K562 (cell line): ENCODE results near the gene VPS13D. TPM values are rescaled to one million over a fixed set of nuclear protein-coding genes. Genes with fewer than 3 reads are reported as not detected.

Experiments
- ADNP ChIP-seq: fragments of 200-800 bp; sonication (Bioruptor generic); IDR thresholded peaks from 2 replicates; pipeline ENCODE4 v1.6.1; 2016; ENCODE audit warnings: missing genetic modification characterization, missing compliant biosample characterization
- CC2D1A ChIP-seq: fragments of 450-650 bp; IDR thresholded peaks from 2 replicates; pipeline ENCODE4 v1.6.1; 2017; ENCODE audit warnings: mild to moderate bottlenecking
- CEBPB ChIP-seq: fragments of 450-650 bp; IDR thresholded peaks from 2 replicates; pipeline ENCODE4 v1.6.1; 2016; ENCODE audit warnings: missing genetic modification characterization, missing compliant biosample characterization
- E2F3 ChIP-seq: fragments of 250-450 bp; sonication (Bioruptor Pico); IDR thresholded peaks from 2 replicates; pipeline ENCODE4 v1.4.0; 2020; ENCODE audit warnings: mild to moderate bottlenecking
- ELF2 ChIP-seq: fragments of 250-450 bp; sonication (Bioruptor Pico); IDR thresholded peaks from 2 replicates; pipeline ENCODE4 v1.5.0; 2021; ENCODE audit warnings: mild to moderate bottlenecking
- ELK3 ChIP-seq: fragments of 450-650 bp; formaldehyde crosslinking; IDR thresholded peaks from 2 replicates; pipeline ENCODE4 v1.4.0; 2020; ENCODE audit warnings: mild to moderate bottlenecking
- FOXP1 ChIP-seq: sonication (generic); formaldehyde crosslinking; IDR thresholded peaks from 2 replicates; pipeline ENCODE4 v1.8.0; 2022; ENCODE audit warnings: mild to moderate bottlenecking, missing genetic modification reagents
- GTF2A2 ChIP-seq: IDR thresholded peaks from 2 replicates; pipeline ENCODE4 v1.6.1; 2016; ENCODE audit warnings: mild to moderate bottlenecking, missing genetic modification characterization, missing compliant biosample characterization
- GTF2F1 ChIP-seq: IDR thresholded peaks from 2 replicates; pipeline ENCODE4 v1.6.1; 2011; ENCODE audit warnings: low read depth, low read length, improper control_type of control experiment
- KLF10 ChIP-seq: fragments of 250-450 bp; sonication (Bioruptor Pico); IDR thresholded peaks from 2 replicates; pipeline ENCODE4 v1.6.1; 2021; ENCODE audit warnings: matching md5 sums
- L3MBTL2 ChIP-seq: fragments of 450-650 bp; IDR thresholded peaks from 2 replicates; pipeline ENCODE4 v1.6.1; 2016; ENCODE audit warnings: mild to moderate bottlenecking, moderate library complexity
- MBD2 ChIP-seq: sonication (generic); IDR thresholded peaks from 2 replicates; pipeline ENCODE4 v1.6.1; 2016; ENCODE audit warnings: low read depth, borderline replicate concordance
- NFIC ChIP-seq: fragments of 450-650 bp; IDR thresholded peaks from 2 replicates; pipeline ENCODE4 v1.6.1; 2017; ENCODE audit warnings: mild to moderate bottlenecking, inconsistent platforms
- NONO ChIP-seq, 2 experiments: fragments of 200-400 bp in 1 of 2; fragments of 450-650 bp in 1 of 2; formaldehyde crosslinking in 1 of 2; IDR thresholded peaks; 2 replicates each; pipeline ENCODE4 v1.6.1; 2017; ENCODE audit warnings: low read depth in 2 of 2, mild to moderate bottlenecking in 2 of 2, moderate library complexity in 2 of 2, low read length in 1 of 2
- POLR2H ChIP-seq: IDR thresholded peaks from 2 replicates; pipeline ENCODE4 v1.6.1; 2016; ENCODE audit warnings: missing genetic modification characterization, low read depth, mild to moderate bottlenecking, control low read depth, missing compliant biosample characterization, moderate library complexity
- POU5F1 ChIP-seq: fragments of 150-350 bp; IDR thresholded peaks from 2 replicates; pipeline ENCODE4 v1.6.1; 2014; ENCODE audit warnings: borderline replicate concordance, low read length, low read depth, mild to moderate bottlenecking; ENCODE audit not compliant: partially characterized antibody
- PPARD ChIP-seq: fragments of 250-450 bp; sonication (Bioruptor Pico); IDR thresholded peaks from 2 replicates; pipeline ENCODE4 v1.8.0; 2022; ENCODE audit warnings: inconsistent platforms, mild to moderate bottlenecking, moderate library complexity
- PRDM10 ChIP-seq: fragments of 450-650 bp; IDR thresholded peaks from 2 replicates; pipeline ENCODE4 v1.6.1; 2018; ENCODE audit not compliant: partially characterized antibody
- RCOR1 ChIP-seq, 2 experiments: IDR thresholded peaks; 2 replicates each; pipeline ENCODE4 v1.6.1; 2012; ENCODE audit warnings: low read depth in 2 of 2, low read length in 2 of 2, borderline replicate concordance in 1 of 2, improper control_type of control experiment in 1 of 2
- TAF7 ChIP-seq: fragments of 450-650 bp; IDR thresholded peaks from 2 replicates; pipeline ENCODE4 v1.6.1; 2016; ENCODE audit warnings: missing genetic modification characterization, missing compliant biosample characterization
- ZNF143 ChIP-seq: sonication (generic); formaldehyde crosslinking; IDR thresholded peaks from 2 replicates; pipeline ENCODE4 v1.9.0; 2022; ENCODE audit warnings: mild to moderate bottlenecking, missing genetic modification reagents
- ZNF512 ChIP-seq: IDR thresholded peaks from 2 replicates; pipeline ENCODE4 v1.6.1; 2016; ENCODE audit warnings: missing genetic modification characterization, missing compliant biosample characterization
- ZNF696 ChIP-seq: fragments of 250-450 bp; sonication (Bioruptor Pico); conservative IDR thresholded peaks from 2 replicates; pipeline ENCODE4 v1.4.0; 2020; ENCODE audit warnings: mild to moderate bottlenecking, moderate library complexity
- ZNF79 ChIP-seq: fragments of 250-450 bp; sonication (Bioruptor Pico); IDR thresholded peaks from 2 replicates; pipeline ENCODE4 v1.4.0; 2020; ENCODE audit warnings: low read depth, mild to moderate bottlenecking, moderate library complexity
- ZSCAN32 ChIP-seq: fragments of 450-650 bp; formaldehyde crosslinking; IDR thresholded peaks from 2 replicates; pipeline ENCODE4 v1.4.0; 2020; ENCODE audit warnings: mild to moderate bottlenecking, moderate library complexity
- polyA plus RNA-seq, 8 experiments: library from polyadenylated mRNA; depleted of rRNA in 4 of 8; stranded (reverse) in 5 of 8; unstranded in 3 of 8; fragments of >200 nt; fragmentation: Nextera tagmentation in 2 of 8; fragmentation: Illumina TruSeq in 1 of 8; extraction: Ambion mirVana in 2 of 8; extraction: Trizol in 1 of 8; gene quantifications; 2 replicates each; pipeline versions ENCODE4 v1.2.1 to v1.2.3, GENCODE V29; 2011 to 2014; ENCODE audit warnings: inconsistent platforms in 1 of 8, missing spikeins in 1 of 8
- total RNA-seq, 7 experiments: library from RNA; depleted of rRNA in 6 of 7; stranded (reverse); fragments of >200 nt in 6 of 7; fragmentation: Illumina TruSeq in 2 of 7; extraction: Trizol in 2 of 7; gene quantifications; 2 replicates each; pipeline versions ENCODE4 v1.2.1 to v1.2.3, GENCODE V29; 2011 to 2021; ENCODE audit warnings: low replicate concordance in 1 of 7

The VPS13D gene
- total and polyA plus RNA-seq, 9 of the 15 experiments (the other 6 are each of a cell fraction or from before 2014, with no cell fraction given) = 6.1 to 51.5 (median 38.5) TPM

- TF ChIP-seq ELF2 (no peak), E2F3 (CRISPR knock-in tag) (no peak), ZNF79 (CRISPR knock-in tag) (no peak), FOXP1 (CRISPR knock-in tag) (no peak), POU5F1 (no peak), KLF10 (CRISPR knock-in tag) (no peak), ZNF143 (no peak), POLR2H (tag) (no peak), MBD2 (no peak), GTF2F1 (no peak), ADNP (tag) (no peak), TAF7 (tag) (no peak), GTF2A2 (tag) (no peak), ZNF512 (tag) (no peak), CC2D1A (no peak), L3MBTL2 (peak; percentile 55; the same call in 1 of the 2 replicates), CEBPB (tag) (no peak), ZNF696 (CRISPR knock-in tag) (no peak), ELK3 (no peak), ZSCAN32 (no peak), NONO (IDR thresholded peaks at IDR 0.05; ENCODE audit: low read depth in 2 of 2, low read length in 1 of 2) (no peak), RCOR1 (IDR thresholded peaks at IDR 0.05; ENCODE audit: borderline replicate concordance in 1 of 2, low read depth in 2 of 2, low read length in 2 of 2) (0 out of 4 replicates have a peak, but pooled peaks of 1 of the 2 experiments have one; percentile 30), PPARD (CRISPR knock-in tag) (no peak), PRDM10 (peak; percentile 6), NFIC (no peak)
These were observed 307.5 kb downstream of the VPS13D start (continued) for GRCh38 chr1:12537294-12537693.
